ENCODE results near the gene PROM1. TPM values are rescaled to one million over a fixed set of nuclear protein-coding genes. Genes with fewer than 3 reads are reported as not detected.

The PROM1 gene
- total and polyA plus RNA-seq, 2 donors (not counting 1 experiment from before 2014, with no cell fraction given): 0.10 to 0.17 TPM

GRCh38 chr4:16018841-16019240 lies 65.0 kb downstream of the PROM1 start:
- Histone ChIP-seq H3K9ac (ENCODE audit: insufficient read depth, low read length) (no peak overlapping the region), H4K20me1 (ENCODE audit: control insufficient read depth, extremely low read depth, insufficient read depth, low read length) (no peaks in the 10 kb centered on the region), H3K27ac (ENCODE audit: insufficient read depth, low read length) (no peak overlapping the region), H2AFZ (ENCODE audit: low read length) (no peak overlapping the region), H3K27me3 (ENCODE audit: control insufficient read depth, insufficient read depth, low read length) (peaks cover 2% of the 10 kb centered on the region), H3K4me2 (ENCODE audit: extremely low read depth, insufficient read depth, low read length) (no peak overlapping the region), H3K36me3 (ENCODE audit: control insufficient read depth, insufficient read depth, low read length) (no peaks in the 10 kb centered on the region), H3K4me1 (ENCODE audit: control insufficient read depth, extremely low read depth, insufficient read depth, low read length) (no peaks in the 10 kb centered on the region), H3K4me3 (replicated peaks in 1 of 4; ENCODE audit: control extremely low read depth in 1 of 4, insufficient read depth in 1 of 4, low read depth in 3 of 4, low read length in 4 of 4) (no peak overlapping the region), H3K79me2 (ENCODE audit: control insufficient read depth, insufficient read depth, low read length) (no peaks in the 10 kb centered on the region), H3K9me3 (ENCODE audit: control insufficient read depth, insufficient read depth, low read depth, low read length) (no peaks in the 10 kb centered on the region)
- no peak for DNase-seq (ENCODE audit: low read depth in 2 of 2)
- TF ChIP-seq CTCF (conservative IDR thresholded peaks at IDR 0.05 in 1 of 2, IDR thresholded peaks at IDR 0.05 in 1 of 2; ENCODE audit: low read depth in 1 of 2, low read length in 2 of 2) (no peak), EZH2 (IDR thresholded peaks at IDR 0.05; ENCODE audit: low read length, missing control alignments) (no peak)

- H3K4me3 ChIP-seq (replicated peaks in 1 of 4; ENCODE audit: control extremely low read depth in 1 of 4, insufficient read depth in 1 of 4, low read depth in 3 of 4, low read length in 4 of 4): no peak overlapping the region
- no peaks in the 10 kb centered on the region for H3K9me3 ChIP-seq (ENCODE audit: control insufficient read depth, insufficient read depth, low read depth, low read length)
- H3K36me3 ChIP-seq (ENCODE audit: control insufficient read depth, insufficient read depth, low read length): no peaks in the 10 kb centered on the region
- H3K4me1 ChIP-seq (ENCODE audit: control insufficient read depth, extremely low read depth, insufficient read depth, low read length): no peaks in the 10 kb centered on the region
- no peak overlapping the region for H3K27ac ChIP-seq (ENCODE audit: insufficient read depth, low read length)
- DNase-seq (ENCODE audit: low read depth in 2 of 2): no peak
- H4K20me1 ChIP-seq (ENCODE audit: control insufficient read depth, extremely low read depth, insufficient read depth, low read length): no peaks in the 10 kb centered on the region
- no peak overlapping the region for H3K4me2 ChIP-seq (ENCODE audit: extremely low read depth, insufficient read depth, low read length)
- TF ChIP-seq CTCF (conservative IDR thresholded peaks at IDR 0.05 in 1 of 2, IDR thresholded peaks at IDR 0.05 in 1 of 2; ENCODE audit: low read depth in 1 of 2, low read length in 2 of 2): no peak
- no peak for TF ChIP-seq EZH2 (IDR thresholded peaks at IDR 0.05; ENCODE audit: low read length, missing control alignments)
- H3K27me3 ChIP-seq (ENCODE audit: control insufficient read depth, insufficient read depth, low read length): peaks cover 2% of the 10 kb centered on the region
- no peak overlapping the region for H2AFZ ChIP-seq (ENCODE audit: low read length)
- no peak overlapping the region for H3K9ac ChIP-seq (ENCODE audit: insufficient read depth, low read length)
- H3K79me2 ChIP-seq (ENCODE audit: control insufficient read depth, insufficient read depth, low read length): no peaks in the 10 kb centered on the region
Observed at GRCh38 chr4:16018061-16018676, 65.7 kb downstream of the PROM1 start.

GRCh38 chr4:16016536-16016935 lies 67.3 kb downstream of the PROM1 start:
- no peak for TF ChIP-seq CTCF (conservative IDR thresholded peaks at IDR 0.05 in 1 of 2, IDR thresholded peaks at IDR 0.05 in 1 of 2; ENCODE audit: low read depth in 1 of 2, low read length in 2 of 2)
- TF ChIP-seq EZH2 (IDR thresholded peaks at IDR 0.05; ENCODE audit: low read length, missing control alignments): no peak
- Histone ChIP-seq H3K27ac (ENCODE audit: insufficient read depth, low read length) (no peak overlapping the region), H3K4me2 (ENCODE audit: extremely low read depth, insufficient read depth, low read length) (no peak overlapping the region), H3K79me2 (ENCODE audit: control insufficient read depth, insufficient read depth, low read length) (no peaks in the 10 kb centered on the region), H3K27me3 (ENCODE audit: control insufficient read depth, insufficient read depth, low read length) (peaks cover 2% of the 10 kb centered on the region), H3K4me1 (ENCODE audit: control insufficient read depth, extremely low read depth, insufficient read depth, low read length) (no peaks in the 10 kb centered on the region), H2AFZ (ENCODE audit: low read length) (no peak overlapping the region), H3K9ac (ENCODE audit: insufficient read depth, low read length) (no peak overlapping the region), H3K9me3 (ENCODE audit: control insufficient read depth, insufficient read depth, low read depth, low read length) (no peaks in the 10 kb centered on the region), H3K36me3 (ENCODE audit: control insufficient read depth, insufficient read depth, low read length) (no peaks in the 10 kb centered on the region), H3K4me3 (replicated peaks in 1 of 4; ENCODE audit: control extremely low read depth in 1 of 4, insufficient read depth in 1 of 4, low read depth in 3 of 4, low read length in 4 of 4) (no peak overlapping the region), H4K20me1 (ENCODE audit: control insufficient read depth, extremely low read depth, insufficient read depth, low read length) (no peaks in the 10 kb centered on the region)
- no peak for DNase-seq (ENCODE audit: low read depth in 2 of 2)

Data from fibroblast of lung (primary cell).